ENCODE measurements around the gene LYZL4.

DNA sequence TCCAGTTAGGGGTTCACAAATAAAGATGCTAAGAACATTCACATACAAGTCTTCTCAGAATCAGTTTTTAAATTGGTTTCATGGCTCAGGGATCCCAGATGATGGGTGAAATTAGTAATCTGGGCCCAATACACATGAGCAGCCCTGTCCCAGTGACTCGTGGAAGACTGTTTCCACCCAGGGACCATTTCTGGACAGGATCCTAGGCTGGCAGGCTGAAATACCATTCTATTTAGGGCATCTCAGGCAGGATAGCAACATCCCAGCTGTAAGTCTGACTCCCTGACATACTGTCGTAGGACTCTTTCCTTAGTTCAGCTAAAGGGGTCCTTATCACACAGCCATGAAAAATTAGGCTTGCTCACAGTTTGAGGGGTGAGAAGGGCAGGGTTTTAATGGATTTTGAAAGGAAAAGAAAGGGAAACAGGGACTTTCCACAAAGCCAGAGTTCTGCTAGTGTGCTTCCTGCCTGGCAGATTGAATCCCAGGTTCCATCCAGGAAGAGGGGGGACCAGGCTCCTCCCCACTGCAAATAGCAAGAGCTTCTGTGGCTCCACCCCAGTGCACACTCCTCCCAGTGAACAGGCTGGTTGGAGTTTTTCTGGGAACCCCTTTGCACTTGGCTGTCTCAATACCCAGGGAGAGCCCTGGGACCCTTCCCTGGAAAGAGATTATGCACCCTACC lies 41.3 kb upstream of the LYZL4 start:
- TF ChIP-seq CTCF (IDR thresholded peaks at IDR 0.05) = no peak
- no peak for TF ChIP-seq POLR2A (IDR thresholded peaks at IDR 0.05)

All from right lobe of liver (tissue), 4 donors.